GM12872 (cell line): Measurements from ENCODE around the gene VPS13A.

Source experiments
- CTCF ChIP-seq: IDR thresholded peaks from 3 replicates; pipeline ENCODE4 v1.5.1; 2011; ENCODE audit warnings: low read depth, mild to moderate bottlenecking, low read length, moderate library complexity; ENCODE audit not compliant: insufficient read depth

VPS13A gene

GRCh38 chr9:77177143-77177893, at the start of gene VPS13A:
Gene VPS13A, plus strand, starts transcription at chr9:77177534. Its CDS starts 171 bp downstream, at chr9:77177705.
- 0 out of 3 replicates have a peak, but pooled peaks have one; percentile 36 for TF ChIP-seq CTCF

- no peak for TF ChIP-seq CTCF
Measured at GRCh38 chr9:77128125-77128789, 49.1 kb upstream of the VPS13A start.

GRCh38 chr9:77131399-77131798, 45.9 kb upstream of the VPS13A start:
- no peak for TF ChIP-seq CTCF

- no peak for TF ChIP-seq CTCF
Measured at GRCh38 chr9:77133011-77133410, 44.3 kb upstream of the VPS13A start.

- no peak for TF ChIP-seq CTCF
Measured at GRCh38 chr9:77142366-77142765, 35.0 kb upstream of the VPS13A start.

GRCh38 chr9:77149879-77150278, 27.5 kb upstream of the VPS13A start:
- no peak for TF ChIP-seq CTCF

- no peak for TF ChIP-seq CTCF
Measured at GRCh38 chr9:77152289-77152688, 25.0 kb upstream of the VPS13A start.
